ENCODE results near the gene PGA5.

The PGA5 gene

GRCh38 chr11:61275191-61275590 is 34.2 kb downstream of the PGA5 start:
- Histone ChIP-seq H3K4me1 (no peaks in the 10 kb centered on the region), H3K27ac (no peak overlapping the region), H3K9me3 (no peaks in the 10 kb centered on the region), H3K27me3 (no peaks in the 10 kb centered on the region), H3K36me3 (no peaks in the 10 kb centered on the region), H3K4me3 (no peak overlapping the region)
- TF ChIP-seq CTCF (IDR thresholded peaks at IDR 0.05): no peak
- no peak for DNase-seq
- intact Hi-C loops (cut with DNase I; ENCODE audit: low total_unique reads): no loop called here

DNA sequence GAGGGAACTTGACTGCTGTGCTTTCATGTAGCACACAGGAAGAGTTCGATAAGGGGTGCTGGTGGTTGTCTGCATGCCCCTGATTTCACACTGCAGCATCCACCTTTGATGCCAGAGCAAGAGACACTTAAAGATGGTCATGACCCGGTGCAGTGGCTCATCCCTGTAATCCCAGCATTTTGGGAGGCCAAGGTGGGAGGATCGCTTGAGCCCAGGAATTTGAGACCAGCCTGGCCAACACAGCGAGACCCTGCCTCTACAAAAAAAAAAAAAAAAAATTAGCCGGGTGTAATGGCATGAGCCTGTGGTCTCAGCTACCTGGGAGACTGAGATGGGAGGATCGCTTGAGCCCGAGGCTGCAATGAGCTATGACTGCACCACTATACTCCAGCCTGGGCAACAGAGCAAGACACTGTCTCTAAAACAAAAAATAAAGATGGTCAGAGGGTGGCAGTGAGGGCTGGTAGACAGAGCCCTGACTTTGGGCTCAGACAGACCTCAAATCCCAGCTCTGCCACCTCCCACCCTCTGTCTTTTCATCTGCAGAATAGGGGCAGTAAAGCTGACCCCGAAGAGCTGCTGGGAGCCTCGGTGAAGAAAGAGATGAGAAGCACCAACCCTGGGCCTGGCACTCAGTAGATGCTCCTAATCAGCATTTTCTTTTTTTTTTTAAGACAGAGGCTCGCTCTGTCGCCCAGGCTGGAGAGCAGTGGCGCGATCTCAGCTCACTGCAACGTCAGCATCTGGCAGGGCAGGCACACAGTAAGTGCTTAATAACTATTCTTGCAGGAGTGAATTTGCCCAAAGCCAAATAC is 36.4 kb downstream of the PGA5 start:
- Histone ChIP-seq H3K36me3 (no peaks in the 10 kb centered on the region), H3K4me1 (no peaks in the 10 kb centered on the region), H3K9me3 (no peaks in the 10 kb centered on the region), H3K4me3 (no peak overlapping the region), H3K27me3 (no peaks in the 10 kb centered on the region), H3K27ac (no peak overlapping the region)
- intact Hi-C loops (cut with DNase I; ENCODE audit: low total_unique reads): no loop called here
- DNase-seq: no peak
- no peak for TF ChIP-seq CTCF (IDR thresholded peaks at IDR 0.05)

DNA sequence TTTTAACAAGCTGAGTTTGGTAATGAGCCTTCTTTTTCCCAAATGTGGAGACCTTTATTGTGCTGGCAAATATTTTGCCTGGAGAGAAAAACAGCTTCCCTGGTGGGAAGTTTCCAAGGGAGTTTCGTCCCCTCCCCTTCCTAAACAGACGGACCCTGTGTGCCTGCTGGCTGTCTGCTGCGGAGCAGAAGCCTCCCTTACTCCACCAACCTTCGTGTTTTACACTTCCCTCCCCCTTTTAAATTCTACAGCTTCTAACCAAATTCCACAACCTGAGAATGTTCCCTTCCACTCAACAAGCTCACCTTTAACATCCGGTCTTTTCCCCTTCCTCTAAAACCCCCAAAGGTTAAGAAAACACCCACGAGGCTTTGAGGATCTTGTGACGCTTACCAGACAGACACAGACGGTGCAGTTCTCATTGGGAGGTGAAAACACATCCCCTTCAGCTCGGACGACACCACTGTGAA is 37.1 kb downstream of the PGA5 start:
- intact Hi-C loops (cut with DNase I; ENCODE audit: low total_unique reads): no loop called here
- H3K9me3 ChIP-seq: no peaks in the 10 kb centered on the region
- H3K27ac ChIP-seq: no peak overlapping the region
- no peaks in the 10 kb centered on the region for H3K27me3 ChIP-seq
- H3K4me3 ChIP-seq: no peak overlapping the region
- TF ChIP-seq CTCF (IDR thresholded peaks at IDR 0.05): no peak
- no peaks in the 10 kb centered on the region for H3K36me3 ChIP-seq
- no peaks in the 10 kb centered on the region for H3K4me1 ChIP-seq
- no peak for DNase-seq

DNA sequence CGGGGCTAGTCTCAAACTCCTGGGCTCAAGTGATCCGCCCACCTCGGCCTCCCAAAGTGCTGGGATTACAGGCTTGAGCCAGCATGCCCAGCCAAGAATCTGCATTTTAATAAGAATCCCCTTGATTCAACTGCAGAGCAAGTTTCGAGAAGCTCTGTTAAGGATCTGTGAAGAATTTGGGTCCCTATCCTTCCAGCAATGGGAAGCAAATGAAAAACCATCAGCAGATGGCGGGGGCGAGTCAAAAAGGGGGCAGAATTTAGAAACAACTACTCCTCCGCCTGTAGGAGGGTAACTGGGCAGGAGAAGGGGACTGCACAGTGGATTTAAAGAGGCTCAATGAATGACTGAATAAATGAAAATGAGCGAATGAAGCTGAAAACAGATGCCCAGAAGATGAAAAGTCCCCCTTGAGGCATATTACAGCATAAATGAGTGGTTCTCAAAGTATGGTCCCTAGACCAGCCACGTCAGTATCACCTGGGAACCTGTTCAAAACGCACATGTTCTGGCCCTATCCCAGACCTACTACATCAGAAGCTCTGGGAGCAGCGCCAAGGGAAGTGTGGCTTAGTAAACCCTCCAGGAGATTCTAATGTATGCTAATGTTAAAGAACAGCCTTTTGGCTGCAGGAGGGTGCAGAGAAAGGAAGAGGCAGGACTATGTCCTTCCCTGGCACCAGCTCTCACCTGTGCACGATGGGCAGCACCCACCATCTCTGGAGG is 39.1 kb downstream of the PGA5 start:
- no peak for DNase-seq
- Histone ChIP-seq H3K4me3 (no peak overlapping the region), H3K27me3 (no peaks in the 10 kb centered on the region), H3K4me1 (no peaks in the 10 kb centered on the region), H3K27ac (no peak overlapping the region), H3K36me3 (no peaks in the 10 kb centered on the region), H3K9me3 (no peaks in the 10 kb centered on the region)
- no peak for TF ChIP-seq CTCF (IDR thresholded peaks at IDR 0.05)
- intact Hi-C loops (cut with DNase I; ENCODE audit: low total_unique reads): no loop called here

DNA sequence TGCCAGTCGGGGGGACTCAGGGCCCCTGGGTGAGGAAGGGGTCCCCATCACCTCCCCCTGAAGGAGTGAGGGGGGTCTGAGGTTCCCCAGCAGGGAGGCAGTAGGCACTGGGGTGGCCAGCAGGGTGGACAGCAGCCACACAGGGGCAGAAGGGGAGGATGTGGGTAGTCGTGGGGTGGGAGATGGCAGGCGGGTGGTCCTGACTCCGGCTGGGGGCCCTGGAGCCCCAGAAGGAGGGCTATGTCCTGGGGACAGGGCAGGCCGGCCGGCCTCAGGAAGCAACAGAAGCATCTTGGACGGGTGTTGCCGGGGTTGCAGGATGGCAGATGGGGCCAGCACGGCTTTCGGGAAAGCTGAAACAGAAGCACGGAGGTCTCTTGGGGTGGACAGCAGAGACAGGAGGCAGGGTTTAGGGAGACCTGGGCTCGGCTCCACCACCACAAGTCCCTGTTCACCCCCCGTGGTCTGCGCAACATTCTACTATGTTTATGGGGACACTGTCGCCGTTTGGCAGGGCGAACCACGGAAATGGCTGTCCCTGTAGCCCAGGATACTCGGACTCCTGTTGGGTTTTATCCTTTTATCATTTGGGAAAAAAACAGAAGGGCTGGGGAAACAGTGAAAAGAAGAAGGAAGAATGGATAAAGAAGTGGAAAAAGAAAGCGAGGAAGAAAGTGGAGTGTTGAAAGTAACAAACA is 40.1 kb downstream of the PGA5 start:
- H3K4me3 ChIP-seq: no peak overlapping the region
- no peaks in the 10 kb centered on the region for H3K4me1 ChIP-seq
- no peak for DNase-seq
- H3K27me3 ChIP-seq: no peaks in the 10 kb centered on the region
- no peak for TF ChIP-seq CTCF (IDR thresholded peaks at IDR 0.05)
- intact Hi-C loops (cut with DNase I; ENCODE audit: low total_unique reads): no loop called here
- no peaks in the 10 kb centered on the region for H3K9me3 ChIP-seq
- H3K36me3 ChIP-seq: peaks cover 0 to 5% (median 0%) of the 10 kb centered on the region in 3 donors
- H3K27ac ChIP-seq: no peak overlapping the region
